Measurements from ENCODE around the gene NEO1. TPM values are rescaled to one million over a fixed set of nuclear protein-coding genes. Genes with fewer than 3 reads are reported as not detected.

The NEO1 gene
- total and polyA plus RNA-seq, 11 donors, result 4.4 to 31.5 (median 11.9) TPM

GRCh38 chr15:73069109-73069508, 16.8 kb downstream of the NEO1 start:
- ATAC-seq (no peak), DNase-seq (no peak)
- intact Hi-C loops (cut with DNase I), result no loop called here
- Histone ChIP-seq H3K27me3 (peaks cover 0 to 10% (median 0%) of the 10 kb centered on the region in 9 donors), H3K4me3 (no peak overlapping the region), H3K27ac (no peak overlapping the region), H3K4me1 (peaks cover 0 to 3% (median 0%) of the 10 kb centered on the region in 12 donors), H3K9me3 (no peaks in the 10 kb centered on the region), H3K36me3 (no peaks in the 10 kb centered on the region)
- 90 to 95% (median 92%) methylated on average over 5 of the region's 5 CpGs for WGBS, 4 donors
- no peak for TF ChIP-seq CTCF (IDR thresholded peaks at IDR 0.05)
- no peak for TF ChIP-seq POLR2A (IDR thresholded peaks at IDR 0.05)

- Histone ChIP-seq H3K9me3 (no peaks in the 10 kb centered on the region), H3K4me1 (peaks cover 0 to 7% (median 0%) of the 10 kb centered on the region in 12 donors), H3K27me3 (peaks cover 0 to 19% (median 0%) of the 10 kb centered on the region in 9 donors), H3K36me3 (no peaks in the 10 kb centered on the region), H3K27ac (no peak overlapping the region), H3K4me3 (no peak overlapping the region)
- WGBS, 4 donors, result 96 to 99% (median 98%) methylated on average over 3 of the region's 3 CpGs
- intact Hi-C loops (cut with DNase I), result loop anchor here in 1 of 10 donors (10.0 kb wide), 1 partner anchor 468 kb away; no protein-coding TSS in a partner anchor
- DNase-seq (no peak), ATAC-seq (no peak)
- TF ChIP-seq POLR2A (IDR thresholded peaks at IDR 0.05) (no peak), CTCF (IDR thresholded peaks at IDR 0.05) (no peak)
Observed at GRCh38 chr15:73072894-73073293, 20.6 kb downstream of the NEO1 start.

- no peak overlapping the region for H3K27ac ChIP-seq
- no peaks in the 10 kb centered on the region for H3K9me3 ChIP-seq
- 74 to 79% (median 77%) methylated on average over 4 of the region's 4 CpGs for WGBS, 4 donors
Observed at GRCh38 chr15:73074241-73074640, 22.0 kb downstream of the NEO1 start.

More at GRCh38 chr15:73074241-73074640, 22.0 kb downstream of the NEO1 start:
- Histone ChIP-seq H3K27me3 (peaks cover 0 to 22% (median 0%) of the 10 kb centered on the region in 9 donors), H3K4me3 (no peak overlapping the region), H3K36me3 (no peaks in the 10 kb centered on the region), H3K4me1 (peaks cover 0 to 17% (median 7%) of the 10 kb centered on the region in 12 donors)
- DNase-seq, result no peak
- intact Hi-C loops (cut with DNase I), result loop anchor here in 1 of 10 donors (10.0 kb wide), 1 partner anchor 469 kb away; no protein-coding TSS in a partner anchor
- TF ChIP-seq POLR2A (IDR thresholded peaks at IDR 0.05) (no peak), CTCF (IDR thresholded peaks at IDR 0.05) (no peak)
- ATAC-seq, result no peak
